Activated effector memory CD4-positive, alpha-beta T cell treated with Interleukin-2 at 50 U/mL for 16 hours (primary cell): ENCODE measurements around the gene SULF2.

ENCODE experiments used
- DNase-seq: peaks from one replicate; pipeline ENCODE4 v3.0.0-alpha.2; 2020

Gene SULF2

GRCh38 chr20:47735412-47736400 is 49.6 kb downstream of the SULF2 start:
- no peak for DNase-seq

DNA sequence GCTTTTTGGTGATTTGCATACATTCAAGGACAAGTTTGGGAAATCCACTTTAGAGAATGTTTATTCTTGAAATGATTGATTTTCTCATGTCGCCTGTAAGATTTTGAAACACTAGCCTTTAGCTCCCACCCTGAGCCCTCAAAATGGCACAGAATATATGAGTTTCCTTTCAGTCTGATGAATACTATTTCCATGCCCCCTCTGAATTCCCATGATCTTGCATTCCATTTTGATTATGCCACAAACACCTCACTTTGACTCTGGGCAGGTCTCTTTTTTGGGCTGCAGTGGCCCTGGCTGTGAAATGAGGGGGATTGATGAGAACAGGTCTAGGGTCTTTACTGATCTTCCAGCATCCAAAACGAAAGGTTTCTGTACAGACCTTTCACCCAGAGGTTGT is 50.4 kb downstream of the SULF2 start:
- DNase-seq, result no peak

DNA sequence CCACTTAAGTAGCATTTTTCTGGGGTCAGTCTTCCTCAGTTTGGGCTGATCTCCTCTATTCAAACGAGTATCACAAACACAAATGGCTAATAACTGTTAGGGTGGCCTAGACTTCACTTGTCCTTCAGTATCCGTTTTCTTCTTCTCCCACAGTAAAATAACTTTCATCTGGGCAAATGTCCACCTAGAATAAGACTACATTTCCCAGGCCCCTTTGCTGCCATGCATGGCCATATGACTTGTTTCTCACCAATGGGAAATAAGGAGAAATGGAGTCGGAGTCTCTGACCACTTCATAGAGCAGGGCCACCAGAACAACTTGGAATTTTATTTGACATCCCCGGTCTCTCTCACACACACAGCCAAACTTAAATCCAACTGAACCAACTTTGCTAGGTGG is 51.4 kb downstream of the SULF2 start:
- no peak for DNase-seq

DNA sequence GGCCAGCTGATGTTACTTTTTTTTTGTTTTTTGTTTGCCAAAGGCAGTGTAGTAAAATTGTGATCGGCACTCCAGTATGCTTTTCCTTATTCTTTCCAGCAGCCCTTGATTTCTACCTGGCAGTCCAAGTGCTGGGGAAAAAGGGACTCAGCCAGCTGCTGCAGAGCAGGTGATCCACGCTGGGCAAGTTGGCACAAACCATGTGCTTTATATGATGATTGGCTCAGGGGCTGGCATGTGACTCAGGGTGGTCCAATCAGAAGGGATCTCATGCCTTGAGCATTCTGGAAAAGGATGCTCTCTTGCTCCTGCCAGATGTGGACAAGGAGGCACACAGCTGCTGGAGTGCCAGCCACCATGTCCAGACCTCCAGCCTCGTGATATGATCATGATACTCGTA is 54.5 kb downstream of the SULF2 start:
- no peak for DNase-seq

- DNase-seq, result no peak
Observed at GRCh38 chr20:47729472-47729871, 55.8 kb downstream of the SULF2 start.

GRCh38 chr20:47727909-47728361 is 57.3 kb downstream of the SULF2 start:
- DNase-seq, result no peak

GRCh38 chr20:47727170-47727880 is 58.0 kb downstream of the SULF2 start:
- DNase-seq, result peak; percentile 72

GRCh38 chr20:47726632-47727031 is 58.6 kb downstream of the SULF2 start:
- DNase-seq, result no peak

DNA sequence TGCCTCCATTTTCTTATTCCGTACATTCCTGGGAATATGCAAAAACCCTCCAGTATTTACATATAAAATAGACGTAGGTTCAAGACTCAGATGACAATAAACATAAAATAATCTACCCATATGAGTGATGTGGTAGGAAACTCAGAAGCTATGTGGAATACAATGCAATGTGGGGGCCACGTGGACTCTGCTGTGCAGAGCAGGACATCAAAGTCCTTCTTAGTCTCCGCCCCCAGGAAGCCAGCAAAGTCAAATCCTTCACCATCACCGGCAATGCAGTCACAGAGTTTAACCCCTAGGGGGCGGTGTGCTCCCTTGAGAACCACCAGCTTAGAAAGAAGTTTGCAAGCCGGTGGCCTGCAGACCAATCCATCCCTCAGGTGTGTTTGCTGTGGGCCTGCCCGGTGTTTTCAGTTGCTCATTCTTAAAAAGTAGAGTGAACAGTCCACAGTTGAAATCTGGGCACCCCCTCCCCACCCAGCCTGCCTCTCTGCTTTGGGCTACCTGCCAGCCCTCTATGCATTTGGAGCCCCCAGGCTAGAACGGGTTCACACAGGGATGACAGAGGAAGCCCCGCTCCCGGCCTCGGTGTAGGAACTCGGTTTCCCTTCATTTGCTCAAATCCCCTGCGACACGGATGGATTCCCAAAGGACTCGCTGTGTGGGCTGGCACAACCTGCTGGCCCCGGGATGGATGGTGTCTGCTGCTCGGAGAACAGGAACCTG is 59.9 kb downstream of the SULF2 start:
- DNase-seq, result peak; percentile 70

- no peak for DNase-seq
Observed at GRCh38 chr20:47724910-47725247, 60.4 kb downstream of the SULF2 start.

DNA sequence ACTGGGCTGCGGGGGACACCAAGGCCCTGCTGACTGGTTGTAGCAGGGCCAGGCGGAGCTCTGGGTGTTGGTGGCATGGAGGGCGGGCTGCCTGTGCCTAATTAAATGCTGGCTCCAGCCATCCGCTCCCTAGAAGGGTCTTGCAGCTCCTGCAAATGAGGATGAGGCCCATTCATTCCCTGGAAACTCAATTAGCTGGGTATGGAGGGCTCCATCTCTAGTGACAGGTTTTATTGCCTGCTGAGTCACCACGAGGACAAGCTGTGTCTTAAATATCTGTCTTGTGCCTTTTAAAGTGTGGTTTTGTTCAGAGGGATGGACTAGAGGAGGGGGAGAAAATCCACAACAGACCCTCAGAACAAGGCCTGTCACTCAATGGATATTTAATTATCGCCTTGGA is 60.9 kb downstream of the SULF2 start:
- DNase-seq, result no peak

DNA sequence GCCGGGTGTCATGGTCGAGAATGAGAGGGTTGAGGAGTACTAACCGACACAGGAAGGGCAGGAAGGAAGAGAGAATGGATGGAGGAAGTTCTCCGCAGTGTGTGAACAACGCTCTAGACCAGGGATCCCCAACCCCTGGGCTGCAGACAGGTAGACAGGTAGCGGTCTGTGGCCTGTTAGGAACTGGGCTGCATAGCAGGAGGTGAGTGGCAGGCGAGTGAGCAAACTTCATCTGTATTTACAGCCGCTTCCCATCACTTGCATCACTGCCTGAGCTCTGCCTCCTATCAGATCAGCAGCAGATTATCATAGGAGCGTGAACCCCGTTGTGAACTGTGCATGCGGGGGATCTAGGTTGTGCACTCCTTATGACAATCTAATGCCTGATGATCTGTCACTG is 62.0 kb downstream of the SULF2 start:
- no peak for DNase-seq

DNA sequence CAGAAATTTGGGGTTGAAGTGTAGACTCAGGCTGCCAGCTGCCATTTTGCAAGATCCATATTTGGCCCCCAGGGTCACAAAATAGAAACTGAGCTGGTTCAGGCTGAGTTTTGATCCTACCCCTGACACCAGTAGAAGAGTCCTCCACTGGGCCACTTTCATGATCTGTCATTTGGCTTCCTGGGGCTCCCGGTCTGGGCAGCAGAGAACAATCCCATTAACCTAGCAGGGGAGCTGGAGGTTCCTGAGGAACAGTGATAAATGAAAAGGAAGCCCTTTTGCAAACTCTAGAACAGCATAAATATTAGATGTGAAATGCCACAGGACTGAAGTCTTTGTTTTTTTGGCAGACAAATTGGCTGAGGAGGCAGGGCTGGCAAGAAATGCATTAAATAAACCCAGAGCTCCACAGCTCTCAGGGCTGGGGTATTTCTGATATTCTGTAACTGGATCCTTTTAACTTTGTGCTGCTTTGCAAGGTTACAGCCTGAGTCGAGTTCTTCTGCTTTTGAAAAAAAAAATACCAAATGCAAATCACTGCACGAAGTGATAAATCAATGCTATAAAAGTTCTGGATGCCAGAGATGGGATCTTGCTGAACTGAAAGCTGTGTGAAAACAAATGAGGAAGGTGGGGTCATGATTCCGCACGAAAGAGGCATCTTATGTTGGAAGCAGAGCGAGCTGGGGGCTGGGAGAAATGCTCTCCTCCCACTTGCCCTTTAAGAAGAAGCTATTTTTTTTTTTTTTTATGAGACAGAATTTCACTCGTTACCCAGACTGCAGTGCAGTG is 64.4 kb downstream of the SULF2 start:
- no peak for DNase-seq

DNA sequence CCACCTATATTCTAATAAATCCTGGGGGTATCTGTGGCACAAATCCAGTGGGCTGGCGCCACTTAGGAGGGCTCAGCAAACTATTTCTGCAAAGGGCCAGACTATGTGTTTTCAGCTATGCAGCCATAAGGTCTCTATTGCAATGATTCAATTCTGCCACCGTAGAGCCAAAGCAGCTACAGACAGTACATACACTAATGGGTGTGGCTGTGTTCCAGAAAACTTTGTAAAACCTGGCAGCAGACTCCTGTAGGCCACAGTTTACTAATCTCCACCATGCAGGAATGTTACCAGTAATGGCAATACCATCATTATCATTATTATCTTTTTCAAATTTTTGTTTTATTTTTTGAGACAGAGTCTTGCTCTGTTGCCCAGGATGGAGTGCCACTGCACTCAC is 65.7 kb downstream of the SULF2 start:
- DNase-seq, result no peak

DNA sequence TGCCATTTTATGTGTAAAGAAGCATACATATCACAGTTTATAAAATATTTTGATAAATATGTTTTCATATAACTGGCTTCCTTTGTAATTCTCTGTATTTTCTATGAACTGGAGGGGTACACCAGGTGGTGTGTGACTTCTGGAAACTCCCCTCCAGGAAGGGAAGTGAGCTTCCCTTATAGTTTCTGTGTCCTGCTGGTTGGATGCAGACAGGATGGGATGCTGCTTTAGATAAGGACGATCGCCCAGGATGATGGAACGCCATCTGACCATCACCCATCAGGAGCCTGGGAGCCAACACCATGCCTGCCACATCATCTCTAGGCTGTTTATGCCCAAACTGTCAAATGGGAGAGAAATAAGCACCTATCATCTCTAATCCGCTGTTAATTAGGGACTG is 66.1 kb downstream of the SULF2 start:
- no peak for DNase-seq

GRCh38 chr20:47718398-47718797 is 66.9 kb downstream of the SULF2 start:
- DNase-seq, result no peak

GRCh38 chr20:47717421-47717820 is 67.9 kb downstream of the SULF2 start:
- no peak for DNase-seq

DNA sequence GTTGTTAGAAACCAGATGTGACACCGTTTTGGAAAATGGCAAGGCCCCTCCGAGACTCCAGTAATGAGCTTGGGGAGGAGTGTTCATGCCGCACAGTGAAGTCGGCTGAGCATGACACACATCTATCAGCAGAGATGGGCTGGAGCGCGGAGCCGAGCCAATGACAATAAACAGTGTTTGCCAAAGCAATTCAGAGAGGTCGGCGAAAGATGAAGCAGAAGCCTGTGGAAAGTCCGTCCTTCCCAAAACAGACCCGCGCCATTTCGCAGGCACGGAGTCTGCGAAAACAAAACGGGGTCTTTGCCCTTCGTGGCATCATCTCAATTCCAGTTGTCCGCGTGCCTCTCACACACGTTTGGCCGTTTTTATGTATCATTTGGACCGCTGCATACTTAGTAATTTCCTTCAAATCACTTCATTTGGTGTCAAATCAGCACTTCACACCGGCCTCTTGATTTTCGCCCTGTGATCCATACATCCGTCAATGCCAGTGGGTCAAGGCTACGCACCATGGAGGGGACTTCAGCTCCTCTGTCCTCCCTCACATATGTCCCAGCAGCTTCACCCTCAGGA is 71.3 kb downstream of the SULF2 start:
- no peak for DNase-seq

GRCh38 chr20:47713163-47713562 is 72.1 kb downstream of the SULF2 start:
- DNase-seq, result no peak

DNA sequence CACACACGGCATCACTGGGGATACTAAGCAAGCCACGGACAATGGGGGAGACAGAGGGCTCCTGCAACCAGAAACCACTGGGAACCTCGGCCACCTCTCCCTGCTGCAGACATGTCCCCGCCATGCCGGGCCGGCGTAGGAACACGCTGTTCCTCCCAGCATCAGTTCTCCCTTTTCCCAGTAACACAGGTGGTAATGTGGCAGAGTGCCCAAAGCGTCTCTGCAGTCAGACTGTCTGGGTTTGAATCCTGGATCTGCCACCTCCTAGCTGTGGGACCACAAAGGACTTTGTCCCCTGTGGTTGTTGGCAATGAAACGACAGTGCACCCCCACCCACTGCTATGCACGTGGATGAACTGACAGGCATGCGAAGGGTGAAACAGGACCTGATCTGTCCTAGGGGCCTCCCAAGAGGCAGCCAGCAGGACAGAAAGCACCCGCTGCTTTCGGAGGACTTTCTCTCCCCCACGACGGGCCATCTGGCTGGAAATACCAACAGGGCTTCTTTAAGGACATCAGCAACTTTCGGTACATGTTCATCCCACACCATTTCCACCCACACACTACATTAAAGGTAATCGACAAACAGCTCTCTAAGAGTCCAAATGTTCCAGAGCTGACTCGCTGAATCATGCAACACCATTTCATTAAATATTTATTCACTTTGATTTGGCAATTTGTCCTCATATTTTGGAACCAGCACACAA is 74.1 kb downstream of the SULF2 start:
- DNase-seq, result no peak

- DNase-seq, result no peak
Observed at GRCh38 chr20:47710665-47711045, 74.6 kb downstream of the SULF2 start.
